ENCODE measurements around the gene CACNA2D2. TPM values are rescaled to one million over a fixed set of nuclear protein-coding genes. Genes with fewer than 3 reads are reported as not detected.

CACNA2D2 gene
- total RNA-seq, 1 donor from 2014 or later, result 19.4 TPM

DNA sequence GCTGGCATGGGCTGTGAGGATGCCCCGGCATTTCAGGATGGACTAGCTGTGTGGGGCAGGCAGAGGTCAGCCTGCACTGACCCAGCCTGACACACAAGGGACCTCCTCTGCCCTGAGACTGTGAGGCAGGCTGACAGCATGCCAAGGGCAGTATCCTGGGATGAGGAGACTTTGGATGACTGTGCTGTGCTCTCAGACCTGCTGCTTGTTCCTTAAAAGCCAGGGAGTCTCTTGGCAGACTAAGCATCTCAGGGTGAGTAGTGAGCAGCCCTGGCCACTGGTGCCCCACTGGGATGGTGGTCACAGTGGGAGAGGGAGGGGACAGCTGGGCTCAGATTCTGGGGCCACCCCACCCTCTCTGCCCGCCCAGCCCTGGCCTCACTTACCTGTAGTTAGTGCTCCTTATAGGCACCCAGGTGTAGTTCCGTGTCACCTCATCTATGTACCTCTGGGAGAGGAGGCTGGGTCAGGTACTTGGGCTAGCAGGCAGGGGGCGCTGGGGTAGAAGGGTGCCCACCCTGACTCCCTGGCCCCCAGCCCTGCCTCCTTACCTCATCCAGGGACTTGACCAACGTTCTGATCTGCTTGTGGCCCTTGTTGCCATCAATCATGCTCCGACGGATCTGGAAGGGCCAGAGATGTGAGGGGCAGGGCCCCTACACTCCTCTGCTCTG is 128.0 kb downstream of the CACNA2D2 start:
- Mint-ChIP-seq H3K27me3 (no peaks in the 10 kb centered on the region), H3K4me3 (no peak overlapping the region), H3K4me1 (ENCODE audit: unreplicated experiment) (peaks cover 27% of the 10 kb centered on the region), H3K36me3 (no peaks in the 10 kb centered on the region), H3K27ac (no peak overlapping the region), H3K9me3 (no peaks in the 10 kb centered on the region)
- TF ChIP-seq, protein P1, sequence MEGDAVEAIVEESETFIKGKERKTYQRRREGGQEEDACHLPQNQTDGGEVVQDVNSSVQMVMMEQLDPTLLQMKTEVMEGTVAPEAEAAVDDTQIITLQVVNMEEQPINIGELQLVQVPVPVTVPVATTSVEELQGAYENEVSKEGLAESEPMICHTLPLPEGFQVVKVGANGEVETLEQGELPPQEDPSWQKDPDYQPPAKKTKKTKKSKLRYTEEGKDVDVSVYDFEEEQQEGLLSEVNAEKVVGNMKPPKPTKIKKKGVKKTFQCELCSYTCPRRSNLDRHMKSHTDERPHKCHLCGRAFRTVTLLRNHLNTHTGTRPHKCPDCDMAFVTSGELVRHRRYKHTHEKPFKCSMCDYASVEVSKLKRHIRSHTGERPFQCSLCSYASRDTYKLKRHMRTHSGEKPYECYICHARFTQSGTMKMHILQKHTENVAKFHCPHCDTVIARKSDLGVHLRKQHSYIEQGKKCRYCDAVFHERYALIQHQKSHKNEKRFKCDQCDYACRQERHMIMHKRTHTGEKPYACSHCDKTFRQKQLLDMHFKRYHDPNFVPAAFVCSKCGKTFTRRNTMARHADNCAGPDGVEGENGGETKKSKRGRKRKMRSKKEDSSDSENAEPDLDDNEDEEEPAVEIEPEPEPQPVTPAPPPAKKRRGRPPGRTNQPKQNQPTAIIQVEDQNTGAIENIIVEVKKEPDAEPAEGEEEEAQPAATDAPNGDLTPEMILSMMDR (conservative IDR thresholded peaks at IDR 0.05), result no peak
- DNase-seq (ENCODE audit: extremely low spot score, unreplicated experiment), result no peak

DNA sequence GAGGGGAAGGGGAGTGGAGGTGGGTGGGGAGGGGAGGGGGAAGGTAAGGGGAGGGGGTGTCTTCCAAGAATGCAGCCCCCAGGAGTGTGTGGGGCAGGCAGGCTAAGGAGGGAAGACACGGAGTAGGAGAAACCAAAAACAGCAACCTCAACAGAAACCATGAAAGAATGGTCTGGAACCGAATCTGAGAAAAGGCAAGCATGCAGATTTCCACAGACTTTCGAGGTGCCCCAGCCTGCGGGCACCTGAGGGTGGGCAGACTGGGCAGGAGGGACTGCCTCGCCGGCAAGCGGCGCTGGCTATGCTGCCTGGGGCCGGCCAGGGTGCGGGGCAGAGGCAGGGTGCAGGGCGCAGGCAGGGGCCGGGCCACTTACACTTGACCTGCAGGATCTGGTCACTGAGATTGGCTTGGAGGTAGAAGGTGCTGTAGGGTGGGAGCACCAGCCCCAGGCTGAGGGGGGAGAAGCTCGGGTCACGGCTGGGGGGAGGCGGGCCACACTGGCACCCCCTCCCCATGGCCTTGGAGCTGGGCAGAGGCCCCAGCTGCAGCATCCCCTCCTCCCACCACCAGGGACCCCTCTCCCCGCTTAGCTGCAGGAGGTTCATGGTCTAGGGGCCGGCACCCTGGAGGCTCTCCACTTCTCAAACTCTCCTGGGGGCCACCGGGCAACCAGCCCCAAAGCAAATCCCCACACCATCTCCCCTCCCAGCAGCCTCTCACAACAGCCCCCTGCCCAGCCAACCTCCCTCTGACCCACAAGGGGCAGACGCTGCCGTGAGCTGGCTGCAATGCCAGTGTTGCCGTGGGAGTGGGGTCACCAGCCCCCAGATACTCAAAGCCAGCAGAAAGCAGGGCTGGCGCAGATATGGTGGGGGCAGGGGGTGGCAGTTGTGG is 128.8 kb downstream of the CACNA2D2 start:
- H3K27me3 Mint-ChIP-seq, result no peaks in the 10 kb centered on the region
- peaks cover 20% of the 10 kb centered on the region for H3K4me1 Mint-ChIP-seq (ENCODE audit: unreplicated experiment)
- no peak overlapping the region for H3K4me3 Mint-ChIP-seq
- TF ChIP-seq, protein P1 (conservative IDR thresholded peaks at IDR 0.05), result no peak
- no peaks in the 10 kb centered on the region for H3K9me3 Mint-ChIP-seq
- no peak for DNase-seq (ENCODE audit: extremely low spot score, unreplicated experiment)
- H3K27ac Mint-ChIP-seq, result no peak overlapping the region
- no peaks in the 10 kb centered on the region for H3K36me3 Mint-ChIP-seq

DNA sequence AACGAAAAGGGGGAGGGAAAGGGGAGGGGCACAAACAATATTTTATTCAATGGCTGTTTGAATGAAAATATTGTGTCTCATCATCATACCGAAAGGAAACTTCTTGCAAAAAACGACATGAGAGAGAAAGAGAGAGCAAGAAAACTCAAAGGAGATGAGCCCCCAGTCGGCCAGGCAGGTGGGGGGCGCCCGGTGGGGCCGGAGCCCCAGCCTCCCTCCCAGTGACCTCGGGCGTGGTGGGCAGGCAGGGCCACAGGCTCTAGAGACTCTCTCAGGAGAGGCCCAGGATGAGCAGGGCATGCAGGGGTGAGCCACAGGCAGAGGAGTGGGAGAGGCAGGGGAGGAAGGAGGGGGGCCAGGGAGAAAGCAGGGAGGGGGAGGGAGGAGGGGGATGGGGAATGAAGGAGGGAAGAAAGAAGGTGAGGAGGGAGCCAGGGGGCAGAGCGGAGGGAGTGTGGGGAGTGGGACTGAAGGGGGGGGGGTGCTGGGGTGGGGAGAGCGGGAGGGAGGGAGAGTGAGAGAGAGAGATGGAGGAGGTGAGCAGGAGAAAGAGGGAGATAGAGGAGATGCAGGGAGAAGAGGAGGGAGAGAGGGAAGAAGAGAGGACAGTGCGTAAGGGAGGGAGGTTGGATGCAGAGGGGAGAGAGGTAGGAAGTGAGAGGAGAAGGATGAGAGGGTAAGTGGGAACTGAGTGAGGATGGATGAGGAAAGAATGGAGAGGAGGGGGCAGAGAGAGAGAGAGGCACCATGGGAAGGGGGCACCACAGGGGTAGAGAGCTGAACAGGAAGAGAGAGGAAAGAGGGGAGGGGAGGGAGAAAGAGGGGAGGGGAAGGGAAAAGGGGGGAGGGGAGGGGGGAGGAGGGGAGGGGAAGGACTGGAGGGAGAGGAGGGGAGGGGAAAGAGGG is 130.0 kb downstream of the CACNA2D2 start:
- no peak overlapping the region for H3K27ac Mint-ChIP-seq
- H3K4me3 Mint-ChIP-seq, result no peak overlapping the region

DNA sequence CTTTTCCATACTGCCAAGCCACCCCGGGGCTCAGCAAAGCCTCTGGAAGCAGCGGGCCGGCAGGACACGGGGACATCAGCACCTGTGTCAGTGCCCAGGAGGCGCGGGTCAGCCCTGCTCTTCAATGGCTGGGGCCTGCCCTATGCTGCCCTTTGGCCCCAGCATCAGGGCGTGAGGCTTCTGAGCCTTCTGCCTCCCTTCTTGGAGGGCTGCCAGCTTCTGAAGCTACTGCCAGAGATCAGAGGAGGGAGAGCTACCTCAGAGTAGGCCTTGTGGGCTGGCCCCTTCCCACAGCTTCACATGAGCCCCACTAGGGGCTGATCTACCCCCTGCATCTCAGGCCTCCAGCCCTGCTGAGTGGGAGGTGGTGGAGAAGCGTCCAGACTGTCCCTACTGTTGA is 131.1 kb downstream of the CACNA2D2 start:
- H3K36me3 Mint-ChIP-seq, result no peaks in the 10 kb centered on the region
- H3K27me3 Mint-ChIP-seq, result no peaks in the 10 kb centered on the region
- TF ChIP-seq, protein P1 (conservative IDR thresholded peaks at IDR 0.05), result peak; percentile 26
- no peak for DNase-seq (ENCODE audit: extremely low spot score, unreplicated experiment)
- H3K4me1 Mint-ChIP-seq (ENCODE audit: unreplicated experiment), result peaks cover 15% of the 10 kb centered on the region
- no peak overlapping the region for H3K4me3 Mint-ChIP-seq
- no peak overlapping the region for H3K27ac Mint-ChIP-seq
- H3K9me3 Mint-ChIP-seq, result no peaks in the 10 kb centered on the region

More for the DNA sequence above, 130.0 kb downstream of the CACNA2D2 start:
- peaks cover 15% of the 10 kb centered on the region for H3K4me1 Mint-ChIP-seq (ENCODE audit: unreplicated experiment)
- H3K9me3 Mint-ChIP-seq, result no peaks in the 10 kb centered on the region
- H3K27me3 Mint-ChIP-seq, result no peaks in the 10 kb centered on the region
- TF ChIP-seq, protein P1 (conservative IDR thresholded peaks at IDR 0.05), result no peak
- no peak for DNase-seq (ENCODE audit: extremely low spot score, unreplicated experiment)
- H3K36me3 Mint-ChIP-seq, result no peaks in the 10 kb centered on the region

DNA sequence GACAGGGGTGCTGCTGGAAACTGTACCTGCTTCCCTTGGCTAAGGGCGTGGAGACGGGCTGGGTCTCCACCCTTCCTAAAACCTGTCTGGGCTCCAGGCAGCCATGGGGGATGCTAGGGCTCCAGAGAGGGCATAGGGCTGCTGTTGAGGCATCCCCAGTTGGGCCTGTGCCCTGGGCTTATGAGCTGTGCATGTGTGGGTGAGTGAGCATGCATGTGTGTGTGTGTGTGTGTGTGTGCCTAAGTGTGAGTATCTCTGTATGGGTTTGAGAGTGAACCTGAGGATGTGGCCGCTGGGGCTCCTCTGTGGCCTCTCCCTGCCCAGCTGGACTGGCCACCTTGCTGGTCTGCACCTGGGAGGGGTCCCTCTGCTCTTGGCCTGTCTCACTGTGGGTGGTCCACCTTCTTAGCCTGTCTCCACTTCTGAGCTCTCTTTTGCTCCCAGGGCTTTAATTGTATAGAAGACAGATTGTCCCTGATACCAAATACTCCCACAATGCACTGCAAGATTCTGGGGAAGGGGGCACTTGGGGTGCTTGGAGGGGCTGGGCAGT is 132.2 kb downstream of the CACNA2D2 start:
- no peaks in the 10 kb centered on the region for H3K27me3 Mint-ChIP-seq
- H3K4me1 Mint-ChIP-seq (ENCODE audit: unreplicated experiment), result peaks cover 12% of the 10 kb centered on the region
- H3K4me3 Mint-ChIP-seq, result no peak overlapping the region
- DNase-seq (ENCODE audit: extremely low spot score, unreplicated experiment), result no peak
- H3K27ac Mint-ChIP-seq, result peak overlapping the region; percentile 56
- no peaks in the 10 kb centered on the region for H3K36me3 Mint-ChIP-seq
- H3K9me3 Mint-ChIP-seq, result no peaks in the 10 kb centered on the region
- TF ChIP-seq, protein P1 (conservative IDR thresholded peaks at IDR 0.05), result no peak
